ENCODE measurements around the gene RCBTB1.

RCBTB1 gene

DNA sequence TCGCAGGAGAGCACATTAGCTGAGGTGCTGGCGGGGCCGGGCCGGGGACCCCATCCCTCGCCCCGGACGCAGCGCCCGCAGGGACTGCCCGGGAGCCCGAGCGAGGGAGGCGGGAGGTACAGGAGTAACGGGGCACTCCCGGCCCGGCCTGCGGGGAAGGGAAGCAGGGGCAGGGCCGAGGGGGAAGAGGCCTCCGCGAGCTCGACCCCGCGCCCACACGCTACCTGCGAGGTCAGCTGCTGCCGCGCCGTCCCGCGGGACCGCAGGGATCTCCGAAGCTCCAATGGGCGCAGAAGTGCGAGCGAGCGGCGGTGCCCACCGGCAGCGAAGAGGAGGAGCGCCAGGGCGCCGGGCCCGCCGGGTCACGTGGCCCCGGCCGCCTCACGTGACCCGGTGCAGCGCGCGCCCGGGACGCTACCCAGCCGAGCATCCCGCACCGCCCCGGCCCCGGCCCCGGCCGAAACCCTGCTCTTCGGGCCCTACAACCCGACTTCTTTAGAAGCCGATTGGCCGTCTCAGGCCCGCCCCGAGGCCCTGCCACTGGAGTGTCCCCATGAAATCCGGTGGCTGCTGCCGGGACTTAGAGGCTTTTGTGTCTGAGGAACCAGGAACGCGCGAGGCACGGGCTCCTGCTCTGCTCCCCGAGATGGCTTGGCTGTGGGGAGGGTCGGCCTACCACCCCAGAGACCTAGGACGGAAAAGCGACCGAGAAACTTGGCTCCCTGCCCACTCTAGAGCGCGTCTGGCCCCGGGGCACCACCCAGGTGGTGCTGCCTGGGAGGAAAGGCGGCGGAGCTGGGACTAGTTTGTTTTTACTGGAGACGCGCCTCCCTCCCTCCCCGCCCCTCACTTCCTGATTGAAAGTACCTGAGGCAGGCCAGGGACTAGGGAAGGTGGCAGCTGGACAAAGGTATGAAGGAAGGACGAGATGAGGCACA, at the start of gene RCBTB1:
Gene RCBTB1 (minus strand): TSS at position 339 of the 938 bp plus-strand sequence. CDS start 18,279 bp downstream, outside the sequence.
- Histone ChIP-seq H3K36me3 (ENCODE audit: control insufficient read depth, low read depth, low read length) (no peaks in the 10 kb centered on the region), H3K4me1 (ENCODE audit: control insufficient read depth, low read depth, low read length) (peaks cover 5% of the 10 kb centered on the region), H3K9ac (ENCODE audit: low read length) (peak within 1 kb of the TSS; percentile 83), H3K27ac (ENCODE audit: low read length) (peak within 1 kb of the TSS; percentile 80), H3K9me3 (ENCODE audit: control insufficient read depth, low read depth, low read length) (no peaks in the 10 kb centered on the region), H3K4me3 (ENCODE audit: low read length) (peak within 1 kb of the TSS; percentile 95), H3K27me3 (ENCODE audit: control insufficient read depth, insufficient read depth, low read length) (peaks cover 11% of the 10 kb centered on the region)

DNA sequence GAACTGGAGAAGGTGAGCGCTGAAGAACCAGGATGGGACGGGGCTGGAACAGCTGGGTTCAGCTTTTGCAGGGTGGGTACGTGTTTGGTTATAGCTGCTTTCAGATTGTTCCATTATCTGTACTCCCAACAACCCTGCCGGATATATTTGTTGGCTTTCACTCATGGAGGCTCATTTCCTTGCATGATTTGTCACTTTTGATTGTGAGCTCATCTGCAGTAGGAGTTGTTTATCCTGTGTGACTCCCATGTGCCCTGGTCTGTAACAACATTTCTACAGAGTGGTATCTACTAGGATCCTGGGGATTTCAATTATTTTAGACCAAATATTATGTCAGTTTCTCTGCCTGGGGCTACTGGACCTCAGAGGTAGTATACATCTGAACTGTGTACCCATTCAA, 48.4 kb upstream of the RCBTB1 start:
- Histone ChIP-seq H3K27ac (ENCODE audit: low read length) (no peak overlapping the region), H3K36me3 (ENCODE audit: control insufficient read depth, low read depth, low read length) (no peaks in the 10 kb centered on the region), H3K27me3 (ENCODE audit: control insufficient read depth, insufficient read depth, low read length) (no peaks in the 10 kb centered on the region), H3K4me3 (ENCODE audit: low read length) (no peak overlapping the region), H3K4me1 (ENCODE audit: control insufficient read depth, low read depth, low read length) (peaks cover 12% of the 10 kb centered on the region), H3K9me3 (ENCODE audit: control insufficient read depth, low read depth, low read length) (no peaks in the 10 kb centered on the region), H3K9ac (ENCODE audit: low read length) (no peak overlapping the region)

DNA sequence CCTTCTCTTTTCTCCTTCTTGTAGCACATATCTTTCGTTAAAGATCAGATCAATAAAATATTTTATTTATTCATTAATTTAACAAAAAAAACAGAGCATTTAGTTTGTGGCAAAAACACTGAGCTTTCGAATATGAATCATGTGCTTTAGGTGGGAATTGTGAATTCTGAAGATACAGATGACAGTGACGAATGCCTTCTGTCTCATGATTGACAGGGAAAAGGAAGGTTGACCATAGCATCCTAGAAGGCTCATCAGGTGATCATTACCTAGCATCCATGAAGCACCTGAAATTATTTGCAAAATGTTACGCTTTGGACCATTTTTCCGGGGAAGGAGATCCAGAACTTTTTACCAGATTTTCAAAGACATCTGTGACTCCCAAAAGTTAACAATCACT, 46.8 kb upstream of the RCBTB1 start:
- Histone ChIP-seq H3K36me3 (ENCODE audit: control insufficient read depth, low read depth, low read length) (no peaks in the 10 kb centered on the region), H3K27me3 (ENCODE audit: control insufficient read depth, insufficient read depth, low read length) (no peaks in the 10 kb centered on the region), H3K4me3 (ENCODE audit: low read length) (no peak overlapping the region), H3K9me3 (ENCODE audit: control insufficient read depth, low read depth, low read length) (no peaks in the 10 kb centered on the region), H3K9ac (ENCODE audit: low read length) (no peak overlapping the region), H3K27ac (ENCODE audit: low read length) (no peak overlapping the region), H3K4me1 (ENCODE audit: control insufficient read depth, low read depth, low read length) (peaks cover 12% of the 10 kb centered on the region)

DNA sequence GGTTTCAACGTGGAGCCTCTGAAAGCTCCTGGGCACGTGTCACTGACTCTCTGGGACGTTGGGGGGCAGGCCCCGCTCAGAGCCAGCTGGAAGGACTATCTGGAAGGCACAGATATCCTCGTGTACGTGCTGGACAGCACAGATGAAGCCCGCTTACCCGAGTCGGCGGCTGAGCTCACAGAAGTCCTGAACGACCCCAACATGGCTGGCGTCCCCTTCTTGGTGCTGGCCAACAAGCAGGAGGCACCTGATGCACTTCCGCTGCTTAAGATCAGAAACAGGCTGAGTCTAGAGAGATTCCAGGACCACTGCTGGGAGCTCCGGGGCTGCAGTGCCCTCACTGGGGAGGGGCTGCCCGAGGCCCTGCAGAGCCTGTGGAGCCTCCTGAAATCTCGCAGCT, 45.2 kb upstream of the RCBTB1 start:
- no peak overlapping the region for H3K9ac ChIP-seq (ENCODE audit: low read length)
- no peaks in the 10 kb centered on the region for H3K27me3 ChIP-seq (ENCODE audit: control insufficient read depth, insufficient read depth, low read length)
- peaks cover 5% of the 10 kb centered on the region for H3K4me1 ChIP-seq (ENCODE audit: control insufficient read depth, low read depth, low read length)
- H3K4me3 ChIP-seq (ENCODE audit: low read length): no peak overlapping the region
- no peaks in the 10 kb centered on the region for H3K9me3 ChIP-seq (ENCODE audit: control insufficient read depth, low read depth, low read length)
- H3K36me3 ChIP-seq (ENCODE audit: control insufficient read depth, low read depth, low read length): no peaks in the 10 kb centered on the region
- H3K27ac ChIP-seq (ENCODE audit: low read length): no peak overlapping the region

DNA sequence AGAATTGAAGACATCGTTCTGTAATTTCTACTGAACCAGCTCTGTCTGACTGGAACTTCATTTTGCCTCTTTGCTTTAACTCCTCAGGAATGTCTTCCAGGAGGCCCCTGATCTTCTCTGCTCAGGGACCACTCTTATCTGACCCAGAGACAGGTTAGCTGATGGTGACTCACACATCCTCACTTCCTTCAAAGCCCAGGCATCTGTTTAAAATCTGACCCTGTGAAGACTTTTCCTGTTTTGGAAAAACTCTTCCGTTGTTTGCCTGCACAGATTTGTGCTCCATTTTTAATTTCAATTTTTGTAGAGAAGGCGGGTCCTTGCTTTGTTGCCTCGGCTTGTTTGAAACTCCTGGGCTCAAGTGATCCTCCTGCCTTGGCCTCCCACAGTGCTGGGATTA, 44.6 kb upstream of the RCBTB1 start:
- peaks cover under 1% of the 10 kb centered on the region for H3K4me1 ChIP-seq (ENCODE audit: control insufficient read depth, low read depth, low read length)
- no peak overlapping the region for H3K9ac ChIP-seq (ENCODE audit: low read length)
- no peaks in the 10 kb centered on the region for H3K27me3 ChIP-seq (ENCODE audit: control insufficient read depth, insufficient read depth, low read length)
- H3K9me3 ChIP-seq (ENCODE audit: control insufficient read depth, low read depth, low read length): no peaks in the 10 kb centered on the region
- H3K4me3 ChIP-seq (ENCODE audit: low read length): no peak overlapping the region
- H3K27ac ChIP-seq (ENCODE audit: low read length): no peak overlapping the region
- H3K36me3 ChIP-seq (ENCODE audit: control insufficient read depth, low read depth, low read length): no peaks in the 10 kb centered on the region

DNA sequence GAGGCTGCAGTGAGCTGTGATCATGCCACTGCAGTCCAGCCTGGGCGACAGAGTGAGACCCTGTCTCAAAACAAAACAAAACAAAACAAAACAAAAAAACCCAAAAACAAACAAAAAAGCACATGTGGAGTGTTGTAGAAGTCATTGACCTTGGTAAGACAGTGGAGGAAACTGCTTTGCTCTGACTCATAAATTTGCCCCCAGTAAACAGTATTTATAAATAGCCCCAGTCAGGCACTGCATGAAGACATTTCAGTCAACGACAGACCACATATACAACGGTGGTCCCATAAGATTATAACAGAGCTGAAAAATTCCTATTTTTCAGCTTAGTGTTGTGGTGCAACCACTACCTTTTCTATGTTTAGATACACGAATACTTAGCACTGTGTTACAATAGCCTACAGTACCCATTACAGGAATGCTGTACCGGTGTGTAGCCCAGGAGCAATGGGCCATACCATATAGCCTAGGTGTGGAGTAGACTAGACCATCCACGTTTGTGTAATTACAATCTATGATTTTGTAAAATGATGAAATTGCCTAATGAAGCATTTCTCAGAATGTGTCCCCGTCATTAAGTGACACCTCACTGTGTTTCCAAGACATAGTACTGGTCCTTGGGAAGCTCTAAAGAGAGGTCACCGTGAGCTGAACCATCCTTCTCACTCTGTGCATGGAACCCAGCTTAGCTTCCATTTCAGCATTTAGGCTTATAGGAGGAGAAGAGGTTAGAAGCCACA, 44.0 kb upstream of the RCBTB1 start:
- Histone ChIP-seq H3K27me3 (ENCODE audit: control insufficient read depth, insufficient read depth, low read length) (no peaks in the 10 kb centered on the region), H3K9ac (ENCODE audit: low read length) (no peak overlapping the region), H3K9me3 (ENCODE audit: control insufficient read depth, low read depth, low read length) (no peaks in the 10 kb centered on the region), H3K4me3 (ENCODE audit: low read length) (no peak overlapping the region), H3K27ac (ENCODE audit: low read length) (no peak overlapping the region), H3K4me1 (ENCODE audit: control insufficient read depth, low read depth, low read length) (no peaks in the 10 kb centered on the region), H3K36me3 (ENCODE audit: control insufficient read depth, low read depth, low read length) (no peaks in the 10 kb centered on the region)

DNA sequence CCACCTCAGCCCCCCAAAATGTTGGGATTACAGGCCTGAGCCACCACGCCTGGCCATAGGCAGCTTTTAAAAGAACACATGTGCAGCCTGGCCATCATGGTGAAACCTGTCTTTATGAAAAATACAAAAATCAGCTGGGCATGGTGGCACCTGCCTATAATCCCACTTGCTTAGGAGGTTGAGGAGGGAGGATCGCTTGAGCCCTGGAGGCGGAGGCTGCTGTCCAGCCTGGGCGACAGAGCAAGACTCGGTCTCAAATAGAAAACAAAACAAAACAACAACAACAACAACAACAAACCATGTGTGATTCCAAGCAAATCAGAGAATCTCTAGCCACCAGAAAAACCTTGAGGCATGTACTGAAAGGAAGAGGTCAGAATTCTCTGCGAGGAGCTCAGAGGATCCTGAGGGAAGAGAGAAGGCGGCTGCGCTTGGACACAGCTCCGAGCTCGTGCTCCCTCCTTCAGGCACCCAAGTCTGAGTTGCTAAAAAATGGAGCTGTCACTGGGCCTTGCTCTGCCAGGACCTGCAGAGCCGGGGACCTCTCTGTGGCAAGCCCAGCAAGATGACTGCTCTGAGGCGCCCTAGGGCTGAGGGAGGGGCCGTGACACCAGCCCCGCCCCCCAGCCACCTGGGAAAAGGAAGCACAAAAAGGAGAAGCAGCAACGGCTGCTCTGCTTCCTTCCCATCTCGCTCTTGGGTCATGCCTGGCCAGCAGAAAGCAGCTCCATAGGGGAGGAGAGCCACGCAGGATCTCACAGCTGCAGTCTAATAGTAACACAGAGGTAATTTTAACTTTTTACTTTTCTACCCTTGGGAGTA, 42.7 kb upstream of the RCBTB1 start, which contains the start of gene ARL11:
Gene ARL11 (plus strand): TSS at position 677 of the 822 bp plus-strand sequence. CDS start 1,941 bp downstream, outside the sequence.
- Histone ChIP-seq H3K4me3 (ENCODE audit: low read length) (peak within 1 kb of the TSS; percentile 43), H3K36me3 (ENCODE audit: control insufficient read depth, low read depth, low read length) (no peaks in the 10 kb centered on the region), H3K27ac (ENCODE audit: low read length) (no peak within 1 kb of the TSS), H3K9me3 (ENCODE audit: control insufficient read depth, low read depth, low read length) (no peaks in the 10 kb centered on the region), H3K9ac (ENCODE audit: low read length) (no peak within 1 kb of the TSS), H3K4me1 (ENCODE audit: control insufficient read depth, low read depth, low read length) (no peaks in the 10 kb centered on the region), H3K27me3 (ENCODE audit: control insufficient read depth, insufficient read depth, low read length) (no peaks in the 10 kb centered on the region)

DNA sequence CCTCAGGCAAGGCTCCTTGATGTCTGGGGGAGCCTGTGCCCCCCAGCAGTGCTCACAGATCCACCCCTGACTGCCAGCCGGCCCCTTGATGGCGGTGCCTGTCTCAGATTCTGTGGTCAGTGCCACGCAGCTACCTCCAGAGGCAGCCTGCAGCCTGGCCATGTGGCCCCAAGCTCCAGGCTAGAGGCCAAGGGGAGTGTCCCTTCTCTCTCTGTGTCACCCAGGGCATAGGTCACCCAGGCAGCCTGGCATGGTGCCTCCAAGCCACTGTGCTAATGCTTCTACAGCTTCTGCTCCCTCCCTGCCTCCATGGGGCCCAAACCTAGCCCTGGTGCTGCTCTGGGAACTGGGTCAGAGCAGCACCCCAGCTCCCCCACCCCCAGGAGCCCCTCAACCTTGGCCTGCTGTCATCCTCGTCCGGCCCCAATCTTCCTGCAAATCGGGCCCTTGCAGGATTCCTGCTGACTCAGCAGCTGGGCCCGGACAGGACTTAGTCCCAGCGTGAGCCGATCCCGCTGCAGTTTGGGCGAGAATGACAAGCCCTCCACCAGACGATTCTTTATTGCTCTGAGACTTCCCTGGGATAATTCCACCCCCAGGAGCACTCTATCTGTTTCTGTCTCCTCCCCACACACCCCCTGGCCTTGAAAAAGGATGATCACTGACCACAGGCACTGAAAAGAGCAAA, 40.2 kb upstream of the RCBTB1 start:
- Histone ChIP-seq H3K4me1 (ENCODE audit: control insufficient read depth, low read depth, low read length) (no peaks in the 10 kb centered on the region), H3K27me3 (ENCODE audit: control insufficient read depth, insufficient read depth, low read length) (no peaks in the 10 kb centered on the region), H3K9me3 (ENCODE audit: control insufficient read depth, low read depth, low read length) (no peaks in the 10 kb centered on the region), H3K27ac (ENCODE audit: low read length) (no peak overlapping the region), H3K36me3 (ENCODE audit: control insufficient read depth, low read depth, low read length) (no peaks in the 10 kb centered on the region), H3K9ac (ENCODE audit: low read length) (no peak overlapping the region), H3K4me3 (ENCODE audit: low read length) (no peak overlapping the region)

DNA sequence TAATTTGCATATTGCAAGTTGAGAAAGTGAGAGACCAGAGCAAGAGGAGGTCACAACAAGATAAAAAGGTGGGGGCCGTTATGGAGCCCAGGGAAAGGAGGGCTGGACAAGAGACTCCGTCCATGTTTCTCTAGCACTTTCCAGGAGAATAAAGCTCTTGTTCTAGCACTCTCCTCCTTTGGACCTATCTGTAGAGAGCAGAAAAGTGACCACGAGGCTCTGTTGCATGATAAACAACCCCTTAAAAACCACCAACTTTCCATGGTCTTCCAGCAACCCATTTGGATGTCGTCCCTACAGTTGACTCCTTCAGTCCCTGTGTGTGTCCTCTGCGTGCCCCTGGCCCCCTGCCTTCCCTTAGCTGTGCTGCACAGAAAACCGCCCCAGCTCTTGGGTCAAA, 38.9 kb upstream of the RCBTB1 start:
- H3K9ac ChIP-seq (ENCODE audit: low read length): no peak overlapping the region
- H3K4me3 ChIP-seq (ENCODE audit: low read length): no peak overlapping the region
- no peaks in the 10 kb centered on the region for H3K4me1 ChIP-seq (ENCODE audit: control insufficient read depth, low read depth, low read length)
- H3K27ac ChIP-seq (ENCODE audit: low read length): no peak overlapping the region
- no peaks in the 10 kb centered on the region for H3K27me3 ChIP-seq (ENCODE audit: control insufficient read depth, insufficient read depth, low read length)
- no peaks in the 10 kb centered on the region for H3K36me3 ChIP-seq (ENCODE audit: control insufficient read depth, low read depth, low read length)
- H3K9me3 ChIP-seq (ENCODE audit: control insufficient read depth, low read depth, low read length): no peaks in the 10 kb centered on the region

DNA sequence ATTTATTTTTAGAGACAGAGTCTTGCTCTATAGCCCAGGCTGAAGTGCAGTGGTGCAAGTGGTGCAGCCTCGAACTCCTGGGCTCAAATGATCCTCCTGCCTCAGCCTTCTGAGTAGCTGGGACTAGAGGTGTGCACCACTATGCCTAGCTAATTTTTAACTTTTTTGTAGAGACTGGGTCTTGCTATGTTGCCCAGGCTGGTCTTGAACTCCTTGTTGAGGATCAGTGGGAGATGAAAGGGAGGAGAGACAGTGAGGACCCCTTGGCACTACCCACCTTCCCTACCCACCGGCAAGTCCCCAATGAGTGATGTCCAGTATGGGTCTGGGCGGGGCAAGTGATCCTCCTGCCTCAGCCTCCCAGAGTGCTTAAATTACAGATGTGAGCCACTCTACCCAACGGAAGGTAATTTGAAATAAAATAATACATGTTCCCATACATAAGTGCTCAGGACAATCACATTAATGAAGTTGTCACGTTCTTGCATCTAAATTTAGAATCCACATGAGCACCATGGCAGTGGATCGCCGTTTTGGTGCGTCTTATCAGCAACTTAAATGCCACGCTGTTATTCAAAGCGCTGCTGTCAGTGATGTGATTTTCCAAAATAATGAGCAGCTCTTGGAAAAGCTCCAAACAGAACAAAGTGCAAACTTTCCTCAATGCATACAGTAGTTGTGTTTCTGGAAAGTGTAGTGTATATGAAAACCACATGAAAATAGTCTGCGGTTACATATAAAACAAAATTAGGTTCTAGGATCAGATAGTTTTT, 37.0 kb upstream of the RCBTB1 start:
- H3K27me3 ChIP-seq (ENCODE audit: control insufficient read depth, insufficient read depth, low read length): no peaks in the 10 kb centered on the region
- no peak overlapping the region for H3K9ac ChIP-seq (ENCODE audit: low read length)
- H3K27ac ChIP-seq (ENCODE audit: low read length): no peak overlapping the region
- H3K9me3 ChIP-seq (ENCODE audit: control insufficient read depth, low read depth, low read length): no peaks in the 10 kb centered on the region
- H3K36me3 ChIP-seq (ENCODE audit: control insufficient read depth, low read depth, low read length): no peaks in the 10 kb centered on the region
- H3K4me1 ChIP-seq (ENCODE audit: control insufficient read depth, low read depth, low read length): no peaks in the 10 kb centered on the region
- H3K4me3 ChIP-seq (ENCODE audit: low read length): no peak overlapping the region
